Tibial nerve (tissue), 4 donors: Measurements from ENCODE around the gene CACNA1G. TPM values are rescaled to one million over a fixed set of nuclear protein-coding genes. Genes with fewer than 3 reads are reported as not detected.

Experiments
- DNase-seq, 2 donors: peaks; one replicate each; pipeline ENCODE4 v3.0.0-alpha.2; 2019; ENCODE audit warnings: low spot score in 2 of 2
- H3K27ac ChIP-seq, 4 donors: fragments of 200-600 bp; sonication (generic) in 3 of 4; one replicate each; pipeline ENCODE4 v1.5.1; 2017 to 2019; ENCODE audit warnings: mild to moderate bottlenecking in 1 of 4
- H3K27me3 ChIP-seq, 2 donors: fragments of 200-600 bp; sonication (generic) in 1 of 2; one replicate each; pipeline versions ENCODE4 v1.5.1 to v1.6.0; 2017 to 2019
- H3K36me3 ChIP-seq, 3 donors: fragments of 200-600 bp; sonication (generic); one replicate each; pipeline ENCODE4 v1.5.1; 2018 to 2019
- H3K4me1 ChIP-seq, 4 donors: fragments of 200-600 bp; sonication (generic) in 3 of 4; one replicate each; pipeline ENCODE4 v1.5.1; 2017 to 2019
- H3K4me3 ChIP-seq, 4 donors: fragments of 200-600 bp; sonication (generic) in 3 of 4; one replicate each; pipeline ENCODE4 v1.5.1; 2017 to 2019; ENCODE audit warnings: mild to moderate bottlenecking in 1 of 4, moderate library complexity in 1 of 4
- H3K9me3 ChIP-seq, 4 donors: fragments of 200-600 bp; sonication (generic) in 3 of 4; one replicate each; pipeline ENCODE4 v1.5.1; 2017 to 2019
- EP300 ChIP-seq, 2 donors: sonication (generic); formaldehyde crosslinking; IDR thresholded peaks; one replicate each; pipeline ENCODE4 v1.6.1; 2017; ENCODE audit warnings: antibody characterized with exemption in 2 of 2, mild to moderate bottlenecking in 1 of 2
- POLR2A ChIP-seq, 2 donors: fragments of 450-650 bp; IDR thresholded peaks; one replicate each; pipeline ENCODE4 v1.6.1; 2017; ENCODE audit warnings: antibody characterized with exemption in 2 of 2, mild to moderate bottlenecking in 2 of 2, moderate library complexity in 2 of 2
- WGBS, 2 donors: methylation state at CpG; one replicate each; pipeline ENCODE4 v1.1.5; 2018; 5-methylcytosine and 5-hydroxymethylcytosine counted together
- total RNA-seq, 4 donors: library from RNA; depleted of rRNA; stranded (reverse); fragments of >200 nt; gene quantifications; one replicate each; pipeline ENCODE4 v1.1.0, GENCODE V29; 2016
- TF ChIP-seq, protein P1 (sequence below), 5 experiments: fragments of 200-600 bp in 3 of 5; fragments of 450-650 bp in 2 of 5; sonication (generic) in 3 of 5; IDR thresholded peaks; one replicate each; pipeline ENCODE4 v1.5.1; 2016 to 2019; ENCODE audit warnings: antibody characterized with exemption in 5 of 5, mild to moderate bottlenecking in 3 of 5, moderate library complexity in 2 of 5

Gene CACNA1G
- total RNA-seq, 4 donors from 2014 or later: 0.21 to 2.2 TPM; not detected in 2

DNA sequence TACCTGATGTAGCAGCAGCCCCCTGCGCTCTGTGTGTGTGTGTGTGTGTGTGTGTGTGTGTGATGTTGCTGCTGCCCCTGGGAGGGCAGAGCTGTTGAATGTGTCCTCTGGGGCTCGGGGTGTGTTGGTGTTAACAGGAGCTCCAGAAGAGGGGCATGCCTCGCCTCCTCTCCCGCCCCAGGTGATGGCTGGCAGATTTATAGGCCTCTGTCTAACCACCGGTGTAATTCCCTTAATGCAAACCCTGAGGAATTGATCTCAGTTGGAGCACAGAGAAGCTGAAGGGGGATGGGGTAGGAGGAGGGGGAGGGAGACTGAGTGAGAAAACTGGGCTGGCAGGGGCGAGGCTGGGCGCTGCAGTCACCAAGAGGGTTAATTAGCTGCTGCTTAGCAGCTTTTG lies 10.0 kb downstream of the CACNA1G start:
- H3K9me3 ChIP-seq: no peaks in the 10 kb centered on the region
- 74 to 80% methylated on average over 6 to 7 of the region's 7 CpGs for WGBS, 2 donors
- no peak for DNase-seq
- no peaks in the 10 kb centered on the region for H3K36me3 ChIP-seq
- no peak overlapping the region for H3K4me3 ChIP-seq
- H3K27ac ChIP-seq: no peak overlapping the region
- TF ChIP-seq POLR2A (IDR thresholded peaks at IDR 0.05): no peak
- no peak for TF ChIP-seq EP300 (IDR thresholded peaks at IDR 0.05)
- TF ChIP-seq, protein P1, sequence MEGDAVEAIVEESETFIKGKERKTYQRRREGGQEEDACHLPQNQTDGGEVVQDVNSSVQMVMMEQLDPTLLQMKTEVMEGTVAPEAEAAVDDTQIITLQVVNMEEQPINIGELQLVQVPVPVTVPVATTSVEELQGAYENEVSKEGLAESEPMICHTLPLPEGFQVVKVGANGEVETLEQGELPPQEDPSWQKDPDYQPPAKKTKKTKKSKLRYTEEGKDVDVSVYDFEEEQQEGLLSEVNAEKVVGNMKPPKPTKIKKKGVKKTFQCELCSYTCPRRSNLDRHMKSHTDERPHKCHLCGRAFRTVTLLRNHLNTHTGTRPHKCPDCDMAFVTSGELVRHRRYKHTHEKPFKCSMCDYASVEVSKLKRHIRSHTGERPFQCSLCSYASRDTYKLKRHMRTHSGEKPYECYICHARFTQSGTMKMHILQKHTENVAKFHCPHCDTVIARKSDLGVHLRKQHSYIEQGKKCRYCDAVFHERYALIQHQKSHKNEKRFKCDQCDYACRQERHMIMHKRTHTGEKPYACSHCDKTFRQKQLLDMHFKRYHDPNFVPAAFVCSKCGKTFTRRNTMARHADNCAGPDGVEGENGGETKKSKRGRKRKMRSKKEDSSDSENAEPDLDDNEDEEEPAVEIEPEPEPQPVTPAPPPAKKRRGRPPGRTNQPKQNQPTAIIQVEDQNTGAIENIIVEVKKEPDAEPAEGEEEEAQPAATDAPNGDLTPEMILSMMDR (IDR thresholded peaks at IDR 0.05): no peak
- peaks cover 0 to 19% of the 10 kb centered on the region in 2 donors for H3K27me3 ChIP-seq
- H3K4me1 ChIP-seq: peaks cover 0 to 3% (median under 1%) of the 10 kb centered on the region in 4 donors

DNA sequence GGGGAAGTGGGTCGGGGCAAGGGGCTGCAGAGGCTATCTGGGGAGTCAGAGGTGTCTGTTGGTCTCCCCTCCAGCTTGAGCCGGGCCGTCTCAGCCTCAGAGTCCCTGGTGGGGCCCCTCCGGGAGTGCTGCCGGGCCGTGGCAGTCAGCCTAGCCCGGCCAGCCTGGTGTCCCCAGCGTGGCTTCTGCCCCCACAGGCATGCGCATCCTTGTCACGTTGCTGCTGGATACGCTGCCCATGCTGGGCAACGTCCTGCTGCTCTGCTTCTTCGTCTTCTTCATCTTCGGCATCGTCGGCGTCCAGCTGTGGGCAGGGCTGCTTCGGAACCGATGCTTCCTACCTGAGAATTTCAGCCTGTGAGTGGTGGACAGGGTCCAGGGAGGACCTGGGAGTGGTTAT lies 11.2 kb downstream of the CACNA1G start:
- no peak overlapping the region for H3K4me3 ChIP-seq
- peaks cover 0 to 8% of the 10 kb centered on the region in 2 donors for H3K27me3 ChIP-seq
- H3K27ac ChIP-seq: no peak overlapping the region
- no peaks in the 10 kb centered on the region for H3K36me3 ChIP-seq
- 82 to 85% methylated on average over 18 to 19 of the region's 19 CpGs for WGBS, 2 donors
- H3K4me1 ChIP-seq: no peaks in the 10 kb centered on the region
- TF ChIP-seq EP300 (IDR thresholded peaks at IDR 0.05) (no peak), POLR2A (IDR thresholded peaks at IDR 0.05) (no peak)
- TF ChIP-seq, protein P1 (IDR thresholded peaks at IDR 0.05): no peak
- H3K9me3 ChIP-seq: no peaks in the 10 kb centered on the region
- no peak for DNase-seq

DNA sequence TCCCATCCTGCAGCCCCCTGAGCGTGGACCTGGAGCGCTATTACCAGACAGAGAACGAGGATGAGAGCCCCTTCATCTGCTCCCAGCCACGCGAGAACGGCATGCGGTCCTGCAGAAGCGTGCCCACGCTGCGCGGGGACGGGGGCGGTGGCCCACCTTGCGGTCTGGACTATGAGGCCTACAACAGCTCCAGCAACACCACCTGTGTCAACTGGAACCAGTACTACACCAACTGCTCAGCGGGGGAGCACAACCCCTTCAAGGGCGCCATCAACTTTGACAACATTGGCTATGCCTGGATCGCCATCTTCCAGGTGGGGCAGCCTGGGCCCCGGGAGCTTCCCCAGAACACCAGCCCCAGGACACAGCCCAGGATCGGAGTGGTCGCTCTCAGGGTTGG lies 12.0 kb downstream of the CACNA1G start:
- Histone ChIP-seq H3K4me1 (no peaks in the 10 kb centered on the region), H3K36me3 (no peaks in the 10 kb centered on the region), H3K27ac (no peak overlapping the region), H3K9me3 (no peaks in the 10 kb centered on the region), H3K4me3 (no peak overlapping the region), H3K27me3 (peaks cover 0 to 5% of the 10 kb centered on the region in 2 donors)
- 94 to 96% methylated on average over 17 to 20 of the region's 20 CpGs for WGBS, 2 donors
- no peak for DNase-seq
- TF ChIP-seq, protein P1 (IDR thresholded peaks at IDR 0.05): no peak
- TF ChIP-seq EP300 (IDR thresholded peaks at IDR 0.05): no peak
- TF ChIP-seq POLR2A (IDR thresholded peaks at IDR 0.05): no peak

DNA sequence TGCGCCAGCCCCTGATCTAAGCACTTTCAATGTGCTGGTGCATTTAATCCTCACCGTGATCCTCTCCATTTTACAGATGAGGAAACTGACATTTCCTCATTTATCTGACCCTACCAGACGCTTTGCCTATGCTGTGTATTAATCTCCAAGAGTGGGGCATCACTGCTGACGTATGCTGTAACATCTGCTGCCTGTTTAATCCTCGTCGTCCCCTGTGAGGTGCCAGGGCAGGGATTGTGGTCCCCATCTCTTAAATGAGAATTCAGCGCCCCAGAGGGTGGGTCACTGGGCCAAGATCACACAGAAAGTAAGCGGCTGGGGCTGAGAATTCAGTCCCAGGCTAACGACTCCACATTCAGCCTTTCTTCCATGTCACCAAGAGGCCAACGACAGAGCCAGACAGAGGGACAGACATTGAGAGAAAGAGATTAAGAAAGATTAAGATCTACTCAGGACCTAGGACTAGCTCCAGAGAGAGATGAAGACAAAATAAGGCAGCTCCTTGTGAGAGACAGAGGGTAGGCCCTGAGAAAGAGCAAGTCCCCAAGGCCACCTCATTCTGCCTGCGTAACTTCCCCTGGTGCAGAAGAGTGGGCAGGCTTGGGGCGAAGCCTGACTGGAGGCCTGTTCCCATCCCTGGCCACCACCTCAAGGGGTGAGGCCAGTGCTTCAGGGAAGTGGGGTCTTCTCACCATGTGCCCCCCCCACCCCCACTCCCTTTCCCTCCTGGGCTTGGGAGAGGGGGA lies 13.5 kb downstream of the CACNA1G start:
- no peak overlapping the region for H3K4me3 ChIP-seq
- no peak for TF ChIP-seq EP300 (IDR thresholded peaks at IDR 0.05)
- TF ChIP-seq POLR2A (IDR thresholded peaks at IDR 0.05): no peak
- TF ChIP-seq, protein P1 (IDR thresholded peaks at IDR 0.05): no peak
- 88 to 89% methylated on average over 12 of the region's 12 CpGs for WGBS, 2 donors
- H3K36me3 ChIP-seq: no peaks in the 10 kb centered on the region
- H3K4me1 ChIP-seq: no peaks in the 10 kb centered on the region
- H3K27ac ChIP-seq: no peak overlapping the region
- DNase-seq: no peak
- H3K27me3 ChIP-seq: peaks cover 0 to 5% of the 10 kb centered on the region in 2 donors
- no peaks in the 10 kb centered on the region for H3K9me3 ChIP-seq

DNA sequence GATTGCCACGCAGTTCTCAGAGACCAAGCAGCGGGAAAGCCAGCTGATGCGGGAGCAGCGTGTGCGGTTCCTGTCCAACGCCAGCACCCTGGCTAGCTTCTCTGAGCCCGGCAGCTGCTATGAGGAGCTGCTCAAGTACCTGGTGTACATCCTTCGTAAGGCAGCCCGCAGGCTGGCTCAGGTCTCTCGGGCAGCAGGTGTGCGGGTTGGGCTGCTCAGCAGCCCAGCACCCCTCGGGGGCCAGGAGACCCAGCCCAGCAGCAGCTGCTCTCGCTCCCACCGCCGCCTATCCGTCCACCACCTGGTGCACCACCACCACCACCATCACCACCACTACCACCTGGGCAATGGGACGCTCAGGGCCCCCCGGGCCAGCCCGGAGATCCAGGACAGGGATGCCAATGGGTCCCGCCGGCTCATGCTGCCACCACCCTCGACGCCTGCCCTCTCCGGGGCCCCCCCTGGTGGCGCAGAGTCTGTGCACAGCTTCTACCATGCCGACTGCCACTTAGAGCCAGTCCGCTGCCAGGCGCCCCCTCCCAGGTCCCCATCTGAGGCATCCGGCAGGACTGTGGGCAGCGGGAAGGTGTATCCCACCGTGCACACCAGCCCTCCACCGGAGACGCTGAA lies 15.2 kb downstream of the CACNA1G start:
- DNase-seq: no peak
- no peaks in the 10 kb centered on the region for H3K4me1 ChIP-seq
- H3K27me3 ChIP-seq: peaks cover 0 to 13% of the 10 kb centered on the region in 2 donors
- 90 to 92% methylated on average over 19 to 21 of the region's 33 CpGs for WGBS, 2 donors
- no peaks in the 10 kb centered on the region for H3K36me3 ChIP-seq
- TF ChIP-seq, protein P1 (IDR thresholded peaks at IDR 0.05): no peak
- TF ChIP-seq POLR2A (IDR thresholded peaks at IDR 0.05) (no peak), EP300 (IDR thresholded peaks at IDR 0.05) (no peak)
- H3K4me3 ChIP-seq: no peak overlapping the region
- no peaks in the 10 kb centered on the region for H3K9me3 ChIP-seq
- no peak overlapping the region for H3K27ac ChIP-seq
